Measurements from ENCODE around the gene COL21A1.

DNA sequence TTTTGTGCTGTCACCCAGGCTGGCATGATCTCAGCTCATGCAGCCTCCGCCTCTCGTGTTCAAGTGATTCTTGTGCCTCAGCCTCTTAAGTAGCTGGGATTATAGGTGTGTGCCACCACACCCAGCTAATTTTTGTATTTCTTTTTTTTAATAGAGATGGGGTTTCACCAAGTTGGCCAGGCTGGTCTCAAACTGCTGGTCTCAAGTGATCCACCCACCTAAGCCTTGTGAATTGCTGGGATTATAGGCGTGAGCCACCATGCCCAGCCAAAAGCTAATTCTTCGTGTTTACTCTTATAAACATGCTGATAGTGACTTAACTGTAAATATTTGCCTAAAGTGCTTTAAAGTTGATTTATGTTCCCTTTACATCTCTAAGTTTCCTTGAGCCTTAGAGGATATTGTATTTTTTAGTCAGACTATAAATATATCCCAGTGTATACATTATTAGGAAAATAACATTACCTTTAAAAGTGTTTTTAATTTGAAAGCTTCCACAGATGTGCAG lies 91.7 kb downstream of the COL21A1 start:
- no peak for TF ChIP-seq JUNB (IDR thresholded peaks at IDR 0.05)
- no peak for TF ChIP-seq RFX5 (IDR thresholded peaks at IDR 0.05)
- no peak for TF ChIP-seq JUN (IDR thresholded peaks at IDR 0.05)
- TF ChIP-seq TP53 (CRISPR knock-in tag; IDR thresholded peaks at IDR 0.05): no peak
- TF ChIP-seq, protein P1, sequence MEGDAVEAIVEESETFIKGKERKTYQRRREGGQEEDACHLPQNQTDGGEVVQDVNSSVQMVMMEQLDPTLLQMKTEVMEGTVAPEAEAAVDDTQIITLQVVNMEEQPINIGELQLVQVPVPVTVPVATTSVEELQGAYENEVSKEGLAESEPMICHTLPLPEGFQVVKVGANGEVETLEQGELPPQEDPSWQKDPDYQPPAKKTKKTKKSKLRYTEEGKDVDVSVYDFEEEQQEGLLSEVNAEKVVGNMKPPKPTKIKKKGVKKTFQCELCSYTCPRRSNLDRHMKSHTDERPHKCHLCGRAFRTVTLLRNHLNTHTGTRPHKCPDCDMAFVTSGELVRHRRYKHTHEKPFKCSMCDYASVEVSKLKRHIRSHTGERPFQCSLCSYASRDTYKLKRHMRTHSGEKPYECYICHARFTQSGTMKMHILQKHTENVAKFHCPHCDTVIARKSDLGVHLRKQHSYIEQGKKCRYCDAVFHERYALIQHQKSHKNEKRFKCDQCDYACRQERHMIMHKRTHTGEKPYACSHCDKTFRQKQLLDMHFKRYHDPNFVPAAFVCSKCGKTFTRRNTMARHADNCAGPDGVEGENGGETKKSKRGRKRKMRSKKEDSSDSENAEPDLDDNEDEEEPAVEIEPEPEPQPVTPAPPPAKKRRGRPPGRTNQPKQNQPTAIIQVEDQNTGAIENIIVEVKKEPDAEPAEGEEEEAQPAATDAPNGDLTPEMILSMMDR (IDR thresholded peaks at IDR 0.05): no peak
- no peak for TF ChIP-seq POLR2A (IDR thresholded peaks at IDR 0.05; ENCODE audit: low read length)
- TF ChIP-seq SMC3 (IDR thresholded peaks at IDR 0.05): no peak
- no peak for TF ChIP-seq EHF (CRISPR knock-in tag; IDR thresholded peaks at IDR 0.05)
- no peak for TF ChIP-seq HEYL (CRISPR knock-in tag; IDR thresholded peaks at IDR 0.05)
